DOHH2 (cell line): ENCODE measurements around the gene PIM3.

ENCODE experiments used
- H3F3A ChIP-seq: fragments of 200-600 bp; sonication (generic), shearing (Covaris generic); 2 replicates; pipeline ENCODE4 v1.6.0; 2016; ENCODE audit warnings: antibody characterized with exemption, mild to moderate bottlenecking; ENCODE audit not compliant: control insufficient read depth, insufficient read depth
- H3K27ac ChIP-seq: fragments of 200-600 bp; sonication (generic); 2 replicates; pipeline ENCODE4 v1.5.1; 2014; ENCODE audit warnings: low read depth, mild to moderate bottlenecking, low read length, moderate library complexity
- H3K27me3 ChIP-seq: fragments of 200-600 bp; sonication (generic); 2 replicates; pipeline ENCODE4 v1.6.1; 2014; ENCODE audit warnings: mild to moderate bottlenecking, low read length, mixed read lengths; ENCODE audit not compliant: control insufficient read depth
- H3K36me3 ChIP-seq: fragments of 200-600 bp; sonication (generic); 2 replicates; pipeline ENCODE4 v1.6.1; 2014; ENCODE audit warnings: mild to moderate bottlenecking, low read length, moderate library complexity, mixed read lengths; ENCODE audit not compliant: control insufficient read depth
- H3K4me1 ChIP-seq: fragments of 200-600 bp; sonication (generic); 2 replicates; pipeline ENCODE4 v1.6.1; 2014; ENCODE audit warnings: mild to moderate bottlenecking, low read length, mixed read lengths; ENCODE audit not compliant: control insufficient read depth
- H3K4me2 ChIP-seq: fragments of 200-600 bp; sonication (generic); 2 replicates; pipeline ENCODE4 v1.6.0; 2014; ENCODE audit warnings: mild to moderate bottlenecking, low read length, moderate library complexity
- H3K4me3 ChIP-seq: fragments of 200-600 bp; sonication (generic); 2 replicates; pipeline ENCODE4 v1.5.1; 2014; ENCODE audit warnings: mild to moderate bottlenecking, low read length, mixed read lengths
- H3K79me2 ChIP-seq: fragments of 200-600 bp; sonication (generic); 2 replicates; pipeline ENCODE4 v1.6.1; 2014; ENCODE audit warnings: mild to moderate bottlenecking, low read length, mixed read lengths; ENCODE audit not compliant: control insufficient read depth
- H3K9me2 ChIP-seq: fragments of 200-600 bp; sonication (generic); replicated peaks from 2 replicates; pipeline ENCODE4 v1.6.1; 2014; ENCODE audit warnings: mild to moderate bottlenecking, low read length, mixed read lengths; ENCODE audit not compliant: control insufficient read depth
- H3K9me3 ChIP-seq: fragments of 200-600 bp; sonication (generic); 2 replicates; pipeline ENCODE4 v1.6.1; 2014; ENCODE audit warnings: antibody characterized with exemption, low read length, mixed read lengths; ENCODE audit not compliant: control insufficient read depth, insufficient read depth
- H4K20me1 ChIP-seq: fragments of 200-600 bp; sonication (generic); 2 replicates; pipeline ENCODE4 v1.6.0; 2014; ENCODE audit warnings: low read depth, mild to moderate bottlenecking, antibody characterized with exemption, low read length, moderate library complexity; ENCODE audit not compliant: control insufficient read depth, insufficient read depth
- EZH2phosphoT487 ChIP-seq: fragments of 200-600 bp; sonication (generic); IDR thresholded peaks from 2 replicates; pipeline ENCODE4 v1.6.1; 2017; ENCODE audit warnings: borderline replicate concordance, mild to moderate bottlenecking, antibody characterized with exemption, low read length, moderate library complexity, mixed read lengths
- TF ChIP-seq, protein P1 (sequence below): fragments of 200-600 bp; sonication (generic); IDR thresholded peaks from one replicate; pipeline ENCODE4 v1.5.1; 2014; ENCODE audit warnings: antibody characterized with exemption, mild to moderate bottlenecking, low read depth, low read length; ENCODE audit not compliant: poor library complexity, severe bottlenecking

The PIM3 gene

GRCh38 chr22:49928555-49929210 lies 31.9 kb upstream of the PIM3 start:
- Histone ChIP-seq H4K20me1 (no peaks in the 10 kb centered on the region), H3K27me3 (no peaks in the 10 kb centered on the region), H3K27ac (no peak overlapping the region), H3K9me2 (no peaks in the 10 kb centered on the region), H3K79me2 (peaks cover 12% of the 10 kb centered on the region), H3K4me1 (peaks cover 84% of the 10 kb centered on the region), H3K4me2 (peak overlapping the region; percentile 97), H3K4me3 (peak overlapping the region; percentile 74; the same call in 1 of the 2 replicates), H3K9me3 (no peaks in the 10 kb centered on the region), H3F3A (peaks cover 53% of the 10 kb centered on the region), H3K36me3 (peaks cover 36% of the 10 kb centered on the region)
- TF ChIP-seq EZH2phosphoT487: no peak
- TF ChIP-seq, protein P1, sequence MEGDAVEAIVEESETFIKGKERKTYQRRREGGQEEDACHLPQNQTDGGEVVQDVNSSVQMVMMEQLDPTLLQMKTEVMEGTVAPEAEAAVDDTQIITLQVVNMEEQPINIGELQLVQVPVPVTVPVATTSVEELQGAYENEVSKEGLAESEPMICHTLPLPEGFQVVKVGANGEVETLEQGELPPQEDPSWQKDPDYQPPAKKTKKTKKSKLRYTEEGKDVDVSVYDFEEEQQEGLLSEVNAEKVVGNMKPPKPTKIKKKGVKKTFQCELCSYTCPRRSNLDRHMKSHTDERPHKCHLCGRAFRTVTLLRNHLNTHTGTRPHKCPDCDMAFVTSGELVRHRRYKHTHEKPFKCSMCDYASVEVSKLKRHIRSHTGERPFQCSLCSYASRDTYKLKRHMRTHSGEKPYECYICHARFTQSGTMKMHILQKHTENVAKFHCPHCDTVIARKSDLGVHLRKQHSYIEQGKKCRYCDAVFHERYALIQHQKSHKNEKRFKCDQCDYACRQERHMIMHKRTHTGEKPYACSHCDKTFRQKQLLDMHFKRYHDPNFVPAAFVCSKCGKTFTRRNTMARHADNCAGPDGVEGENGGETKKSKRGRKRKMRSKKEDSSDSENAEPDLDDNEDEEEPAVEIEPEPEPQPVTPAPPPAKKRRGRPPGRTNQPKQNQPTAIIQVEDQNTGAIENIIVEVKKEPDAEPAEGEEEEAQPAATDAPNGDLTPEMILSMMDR: no peak

- H3K9me3 ChIP-seq: no peaks in the 10 kb centered on the region
- H3K4me3 ChIP-seq: peak overlapping the region; percentile 74
- H3K79me2 ChIP-seq: peaks cover 14% of the 10 kb centered on the region
- TF ChIP-seq, protein P1: peak; percentile 54
- TF ChIP-seq EZH2phosphoT487: no peak
- H3K36me3 ChIP-seq: peaks cover 36% of the 10 kb centered on the region
- H3F3A ChIP-seq: peaks cover 51% of the 10 kb centered on the region
- peak overlapping the region; percentile 91 for H3K27ac ChIP-seq
- H3K4me2 ChIP-seq: peak overlapping the region; percentile 97
- no peaks in the 10 kb centered on the region for H3K27me3 ChIP-seq
- H3K9me2 ChIP-seq: no peaks in the 10 kb centered on the region
- peaks cover 84% of the 10 kb centered on the region for H3K4me1 ChIP-seq
- H4K20me1 ChIP-seq: no peaks in the 10 kb centered on the region
Measured at GRCh38 chr22:49929211-49929979, 31.2 kb upstream of the PIM3 start.

DNA sequence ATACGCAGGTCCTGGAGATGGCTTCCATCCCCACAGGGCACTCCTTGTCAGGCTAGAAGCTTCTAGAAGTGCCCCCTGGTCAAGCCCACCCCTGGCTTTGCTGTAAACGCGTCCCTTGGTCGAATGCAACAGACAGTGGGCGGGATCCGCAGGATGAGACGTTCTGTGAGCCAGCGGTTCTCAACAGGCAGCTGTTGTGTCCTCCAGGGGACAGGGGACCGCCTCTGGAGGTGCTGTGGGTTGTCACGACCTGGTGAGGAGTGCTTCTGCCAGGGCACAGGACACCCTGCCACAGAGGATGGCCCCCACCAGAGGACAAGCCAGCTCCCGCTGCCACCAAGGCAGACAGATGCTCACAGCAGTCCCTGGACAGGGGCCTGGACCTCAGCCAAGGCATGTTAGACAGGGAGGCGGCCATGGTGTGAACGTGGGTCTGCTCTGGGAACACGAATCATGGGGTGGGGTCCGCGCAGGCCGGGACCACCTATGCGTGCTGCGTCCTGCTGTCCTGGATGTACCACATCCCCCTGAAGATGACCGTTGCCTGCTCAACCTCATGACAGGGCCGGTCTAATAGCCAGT lies 30.5 kb upstream of the PIM3 start:
- no peak for TF ChIP-seq EZH2phosphoT487
- Histone ChIP-seq H3K9me3 (no peaks in the 10 kb centered on the region), H3K4me1 (peaks cover 83% of the 10 kb centered on the region), H4K20me1 (no peaks in the 10 kb centered on the region), H3K36me3 (peaks cover 39% of the 10 kb centered on the region), H3K9me2 (no peaks in the 10 kb centered on the region), H3K27ac (peak overlapping the region; percentile 91), H3K4me2 (peak overlapping the region; percentile 97), H3K79me2 (peaks cover 19% of the 10 kb centered on the region), H3K4me3 (peak overlapping the region; percentile 74), H3K27me3 (no peaks in the 10 kb centered on the region), H3F3A (peaks cover 47% of the 10 kb centered on the region)
